ENCODE data around the gene TPRN. TPM values are rescaled to one million over a fixed set of nuclear protein-coding genes. Genes with fewer than 3 reads are reported as not detected.

The TPRN gene
- total RNA-seq, 2 donors from 2014 or later, result 6.4 to 6.8 TPM

DNA sequence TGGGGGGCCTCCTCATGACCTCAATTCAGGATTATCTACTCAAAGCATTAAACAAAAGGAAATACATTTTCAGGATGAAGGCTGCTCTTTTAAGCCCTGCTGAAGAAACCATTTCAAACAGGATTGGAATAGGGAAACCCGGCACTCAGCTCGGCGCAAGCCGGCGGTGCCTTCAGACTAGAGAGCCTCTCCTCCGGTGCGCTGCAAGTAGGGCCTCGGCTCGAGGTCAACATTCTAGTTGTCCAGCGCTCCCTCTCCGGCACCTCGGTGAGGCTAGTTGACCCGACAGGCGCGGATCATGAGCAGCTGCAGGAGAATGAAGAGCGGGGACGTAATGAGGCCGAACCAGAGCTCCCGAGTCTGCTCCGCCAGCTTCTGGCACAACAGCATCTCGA lies 4.2 kb upstream of the TPRN start:
- peak overlapping the region; percentile 59 to 69 for H3K27ac ChIP-seq
- DNase-seq (ENCODE audit: low spot score), result no peak

DNA sequence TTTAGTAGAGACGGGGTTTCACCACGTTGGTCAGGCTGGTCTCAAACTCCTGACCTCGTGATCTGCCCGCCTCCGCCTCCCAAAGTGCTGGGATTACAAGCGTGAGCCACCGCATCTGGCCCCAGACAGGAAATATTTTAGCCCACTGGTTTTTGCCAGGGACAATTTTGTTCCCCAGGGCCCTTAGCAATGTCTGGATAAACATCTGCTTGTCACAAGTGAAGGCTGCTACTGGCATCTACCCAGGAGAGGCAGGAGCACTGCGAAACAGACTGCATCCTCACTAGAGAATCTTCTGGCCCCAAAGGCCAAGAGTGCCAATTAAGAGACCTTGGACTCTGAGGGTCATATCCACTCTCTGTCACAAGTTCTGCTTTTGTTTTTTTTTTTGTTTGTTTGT lies 2.4 kb upstream of the TPRN start:
- no peak overlapping the region for H3K4me3 ChIP-seq
- H3K36me3 ChIP-seq, result no peaks in the 10 kb centered on the region
- DNase-seq (ENCODE audit: low spot score), result no peak
- TF ChIP-seq, protein P1, sequence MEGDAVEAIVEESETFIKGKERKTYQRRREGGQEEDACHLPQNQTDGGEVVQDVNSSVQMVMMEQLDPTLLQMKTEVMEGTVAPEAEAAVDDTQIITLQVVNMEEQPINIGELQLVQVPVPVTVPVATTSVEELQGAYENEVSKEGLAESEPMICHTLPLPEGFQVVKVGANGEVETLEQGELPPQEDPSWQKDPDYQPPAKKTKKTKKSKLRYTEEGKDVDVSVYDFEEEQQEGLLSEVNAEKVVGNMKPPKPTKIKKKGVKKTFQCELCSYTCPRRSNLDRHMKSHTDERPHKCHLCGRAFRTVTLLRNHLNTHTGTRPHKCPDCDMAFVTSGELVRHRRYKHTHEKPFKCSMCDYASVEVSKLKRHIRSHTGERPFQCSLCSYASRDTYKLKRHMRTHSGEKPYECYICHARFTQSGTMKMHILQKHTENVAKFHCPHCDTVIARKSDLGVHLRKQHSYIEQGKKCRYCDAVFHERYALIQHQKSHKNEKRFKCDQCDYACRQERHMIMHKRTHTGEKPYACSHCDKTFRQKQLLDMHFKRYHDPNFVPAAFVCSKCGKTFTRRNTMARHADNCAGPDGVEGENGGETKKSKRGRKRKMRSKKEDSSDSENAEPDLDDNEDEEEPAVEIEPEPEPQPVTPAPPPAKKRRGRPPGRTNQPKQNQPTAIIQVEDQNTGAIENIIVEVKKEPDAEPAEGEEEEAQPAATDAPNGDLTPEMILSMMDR (IDR thresholded peaks at IDR 0.05), result no peak
- H3K9me3 ChIP-seq, result no peaks in the 10 kb centered on the region
- H3K27ac ChIP-seq, result no peak overlapping the region
- H3K27me3 ChIP-seq, result no peaks in the 10 kb centered on the region
- peaks cover 0 to 74% of the 10 kb centered on the region in 2 donors for H3K4me1 ChIP-seq

More for the DNA sequence above, 4.2 kb upstream of the TPRN start:
- H3K9me3 ChIP-seq, result no peaks in the 10 kb centered on the region
- no peaks in the 10 kb centered on the region for H3K27me3 ChIP-seq
- no peaks in the 10 kb centered on the region for H3K36me3 ChIP-seq
- H3K4me1 ChIP-seq, result peaks cover 0 to 56% of the 10 kb centered on the region in 2 donors
- TF ChIP-seq, protein P1 (IDR thresholded peaks at IDR 0.05), result no peak
- H3K4me3 ChIP-seq, result peak overlapping the region; percentile 65 to 79

- Histone ChIP-seq H3K4me1 (peaks cover 0 to 83% of the 10 kb centered on the region in 2 donors), H3K27me3 (no peaks in the 10 kb centered on the region), H3K4me3 (peak overlapping the region; percentile 56 to 71), H3K36me3 (no peaks in the 10 kb centered on the region), H3K9me3 (no peaks in the 10 kb centered on the region), H3K27ac (peak overlapping the region; percentile 73 to 75)
- DNase-seq (ENCODE audit: low spot score), result no peak
- TF ChIP-seq, protein P1 (IDR thresholded peaks at IDR 0.05), result no peak
These were observed 796 bp upstream of the TPRN start for GRCh38 chr9:137201205-137201868.

DNA sequence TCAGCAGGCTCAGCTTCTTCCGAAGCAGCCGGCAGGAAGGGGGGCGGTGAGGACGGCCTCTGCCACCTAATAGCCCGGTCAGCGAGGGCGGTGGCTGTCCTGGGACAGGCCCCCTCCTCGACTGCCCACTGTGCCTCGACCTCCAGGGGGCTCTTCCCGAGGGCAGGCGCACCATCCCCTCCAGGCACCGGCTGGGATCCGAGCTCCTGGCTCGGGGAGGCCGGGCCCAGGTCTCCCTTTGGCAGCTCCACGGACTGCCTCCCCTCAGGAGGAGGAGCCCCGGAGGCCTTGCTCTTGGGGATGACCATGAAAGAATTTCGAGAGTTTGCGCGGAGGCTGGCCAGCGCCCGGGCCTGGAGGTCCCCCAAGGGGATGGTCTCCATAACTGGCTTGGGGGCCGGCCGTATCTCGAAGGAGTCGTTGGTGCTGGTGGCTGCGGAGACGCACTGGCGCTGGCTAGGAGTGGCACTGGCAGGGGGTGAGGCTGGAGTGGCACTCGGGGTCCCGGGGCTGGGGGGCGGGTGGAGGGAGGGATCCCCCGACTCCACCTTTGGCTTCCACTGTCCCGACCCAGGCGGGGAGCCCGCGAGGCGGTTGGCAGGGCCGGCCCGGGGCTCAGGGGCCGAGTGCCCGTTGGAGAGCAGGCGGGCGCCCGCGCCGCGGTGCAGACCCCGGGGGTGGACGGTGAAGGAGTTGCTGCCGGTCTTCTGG lies 975 bp downstream of the TPRN start:
- H3K9me3 ChIP-seq, result no peaks in the 10 kb centered on the region
- peak overlapping the region; percentile 38 to 71 for H3K4me3 ChIP-seq
- H3K4me1 ChIP-seq, result peaks cover 0 to 89% of the 10 kb centered on the region in 2 donors
- H3K27ac ChIP-seq, result peak overlapping the region in 1 of 2 donors; percentile 55
- H3K36me3 ChIP-seq, result no peaks in the 10 kb centered on the region
- H3K27me3 ChIP-seq, result no peaks in the 10 kb centered on the region
- DNase-seq (ENCODE audit: low spot score), result no peak
- TF ChIP-seq, protein P1 (IDR thresholded peaks at IDR 0.05), result no peak

GRCh38 chr9:137198902-137199283 lies 1.6 kb downstream of the TPRN start:
- peaks cover 0 to 89% of the 10 kb centered on the region in 2 donors for H3K4me1 ChIP-seq
- DNase-seq (ENCODE audit: low spot score), result no peak
- H3K27ac ChIP-seq, result no peak overlapping the region
- H3K4me3 ChIP-seq, result peak overlapping the region in 1 of 2 donors; percentile 71
- H3K9me3 ChIP-seq, result no peaks in the 10 kb centered on the region
- H3K36me3 ChIP-seq, result no peaks in the 10 kb centered on the region
- no peaks in the 10 kb centered on the region for H3K27me3 ChIP-seq
- TF ChIP-seq, protein P1 (IDR thresholded peaks at IDR 0.05), result no peak
